ENCODE measurements around the gene PLA2G10. TPM values are rescaled to one million over a fixed set of nuclear protein-coding genes. Genes with fewer than 3 reads are reported as not detected.
A peak's percentile ranks its signal among the peaks of the same experiment; 100 is the strongest.
"Not testable (repeated sequence)": the region's sequence is repeated elsewhere in the genome, so short reads cannot be mapped to it uniquely, and the experiment has no call there.

Gene PLA2G10
- total RNA-seq (2021) (5.8 and 9.0 TPM in 2 replicates), Bru-seq, nascent RNA (percentile 33 among the genes with signal in this experiment), BruChase-seq, experiment 1, labeled RNA remaining after a 2-hour chase (percentile 38 among the genes with signal in this experiment), BruChase-seq, experiment 2, labeled RNA remaining after a 6-hour chase (percentile 37 among the genes with signal in this experiment)
- long read RNA-seq, partial matches to known transcripts: 0 of 7 reads
- long read RNA-seq, other reads (novel, unspliced or antisense): 3 of 7 reads

DNA sequence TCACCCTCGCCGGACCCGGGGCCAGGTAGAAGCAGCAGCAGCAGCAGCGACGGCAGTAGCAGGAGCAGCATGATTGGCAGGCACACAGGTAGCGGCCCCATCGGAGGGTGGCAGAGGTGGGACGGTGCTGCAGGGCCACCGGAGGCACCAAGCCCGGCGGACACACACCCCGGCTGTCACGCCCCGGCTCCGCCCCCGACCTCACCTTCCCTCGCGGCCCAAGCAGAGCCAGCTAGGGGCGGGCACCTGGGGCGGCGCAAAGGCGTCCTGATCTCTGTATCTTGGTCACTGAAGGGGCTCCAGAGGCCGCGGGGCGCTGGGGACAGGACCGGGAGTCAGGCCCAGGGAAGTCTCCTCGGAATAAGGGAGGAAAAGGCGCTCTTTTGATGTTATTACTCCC is at the start of gene PLA2G10:
PLA2G10 (minus strand) TSS at position 180 of the 400 bp plus-strand sequence; CDS start at position 101, 79 bp downstream.
- H3K4me1 ChIP-seq (replicated peaks; ENCODE audit: insufficient read depth); BruUV-seq (replicated peaks); CTCF ChIA-PET; H2AFZ ChIP-seq; intact Hi-C loops (cut with micrococcal nuclease; ENCODE audit: unreplicated experiment); DNase-seq; H3K9me2 ChIP-seq (ENCODE audit: insufficient read depth); H3K79me2 ChIP-seq (ENCODE audit: low read depth); H3K4me2 ChIP-seq; H3K9me3 ChIP-seq (ENCODE audit: insufficient read depth, low read depth); H3K4me3 ChIP-seq; H4K20me1 ChIP-seq (ENCODE audit: insufficient read depth); H3K27me3 ChIP-seq (ENCODE audit: insufficient read depth, low read depth); H3K36me3 ChIP-seq (ENCODE audit: low read depth); POLR2A ChIA-PET (ENCODE audit: unreplicated experiment); H3K27ac ChIP-seq; H3F3A ChIP-seq (ENCODE audit: insufficient read depth, low read depth): not testable (repeated sequence)

DNA sequence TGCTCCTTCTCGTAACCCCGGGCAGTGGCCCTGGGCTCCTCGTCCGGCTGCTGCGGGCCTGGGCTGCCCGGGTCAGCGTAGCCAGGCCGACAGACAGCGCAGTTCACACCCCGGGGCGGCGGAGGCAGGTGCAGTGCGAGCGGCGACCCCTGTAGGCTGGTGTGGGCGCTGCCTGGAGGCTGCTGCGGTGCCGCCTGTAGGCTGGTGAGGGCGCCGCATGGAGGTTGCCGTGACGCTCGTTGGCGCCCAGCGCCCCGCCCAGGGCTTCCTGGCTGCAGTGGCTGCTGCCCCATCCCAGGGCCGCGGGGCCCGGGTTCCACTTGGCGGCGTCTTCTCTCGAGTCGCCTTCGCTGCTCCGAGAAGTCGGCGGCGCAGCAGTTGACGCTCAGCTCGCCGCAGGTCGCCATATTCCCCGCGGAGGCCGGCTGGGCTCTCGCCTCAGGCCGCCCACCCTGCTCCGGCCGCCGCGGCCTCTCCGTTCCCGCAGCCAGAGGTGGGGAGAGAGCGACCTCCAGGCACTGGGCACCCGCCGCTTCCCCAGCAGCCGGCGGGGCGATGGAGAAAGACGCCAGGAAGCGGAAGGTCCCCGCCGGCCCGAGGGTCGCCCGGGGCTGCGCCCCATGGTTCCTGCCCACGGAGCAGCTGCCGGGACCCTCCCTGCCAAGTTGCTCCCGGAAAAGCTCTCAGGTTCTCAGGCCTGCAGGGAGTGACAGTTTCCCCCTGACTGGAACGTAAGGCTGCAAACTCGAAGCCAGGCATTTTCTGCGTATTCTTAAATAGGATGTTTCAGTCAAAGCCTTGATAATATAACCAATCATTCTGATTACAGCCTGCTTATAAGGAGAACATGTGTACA is 48.4 kb upstream of the PLA2G10 start, which contains the start of gene NPIPA2:
NPIPA2 (plus strand) TSS at position 261 of the 856 bp plus-strand sequence. CDS start 5,533 bp downstream, outside the sequence.
- H3K36me3 ChIP-seq (ENCODE audit: low read depth); H3K9me3 ChIP-seq (ENCODE audit: insufficient read depth, low read depth); H4K20me1 ChIP-seq (ENCODE audit: insufficient read depth); H2AFZ ChIP-seq; CTCF ChIA-PET; H3K27ac ChIP-seq; DNase-seq; H3K9me2 ChIP-seq (ENCODE audit: insufficient read depth); H3K4me3 ChIP-seq; H3K79me2 ChIP-seq (ENCODE audit: low read depth); POLR2A ChIA-PET (ENCODE audit: unreplicated experiment); H3K27me3 ChIP-seq (ENCODE audit: insufficient read depth, low read depth); intact Hi-C loops (cut with micrococcal nuclease; ENCODE audit: unreplicated experiment); H3K4me1 ChIP-seq (replicated peaks; ENCODE audit: insufficient read depth); H3K4me2 ChIP-seq; BruUV-seq (replicated peaks); H3F3A ChIP-seq (ENCODE audit: insufficient read depth, low read depth): not testable (repeated sequence)

- POLR2A ChIA-PET (ENCODE audit: unreplicated experiment); H3K4me2 ChIP-seq; H2AFZ ChIP-seq; BruUV-seq (replicated peaks); DNase-seq; H4K20me1 ChIP-seq (ENCODE audit: insufficient read depth); CTCF ChIA-PET; H3K9me2 ChIP-seq (ENCODE audit: insufficient read depth); H3K9me3 ChIP-seq (ENCODE audit: insufficient read depth, low read depth); H3K79me2 ChIP-seq (ENCODE audit: low read depth); H3K27me3 ChIP-seq (ENCODE audit: insufficient read depth, low read depth); H3K4me3 ChIP-seq; H3K4me1 ChIP-seq (replicated peaks; ENCODE audit: insufficient read depth); H3K36me3 ChIP-seq (ENCODE audit: low read depth); H3F3A ChIP-seq (ENCODE audit: insufficient read depth, low read depth); H3K27ac ChIP-seq; intact Hi-C loops (cut with micrococcal nuclease; ENCODE audit: unreplicated experiment): not testable (repeated sequence)
Measured at GRCh38 chr16:14741794-14742193, 47.7 kb upstream of the PLA2G10 start.

DNA sequence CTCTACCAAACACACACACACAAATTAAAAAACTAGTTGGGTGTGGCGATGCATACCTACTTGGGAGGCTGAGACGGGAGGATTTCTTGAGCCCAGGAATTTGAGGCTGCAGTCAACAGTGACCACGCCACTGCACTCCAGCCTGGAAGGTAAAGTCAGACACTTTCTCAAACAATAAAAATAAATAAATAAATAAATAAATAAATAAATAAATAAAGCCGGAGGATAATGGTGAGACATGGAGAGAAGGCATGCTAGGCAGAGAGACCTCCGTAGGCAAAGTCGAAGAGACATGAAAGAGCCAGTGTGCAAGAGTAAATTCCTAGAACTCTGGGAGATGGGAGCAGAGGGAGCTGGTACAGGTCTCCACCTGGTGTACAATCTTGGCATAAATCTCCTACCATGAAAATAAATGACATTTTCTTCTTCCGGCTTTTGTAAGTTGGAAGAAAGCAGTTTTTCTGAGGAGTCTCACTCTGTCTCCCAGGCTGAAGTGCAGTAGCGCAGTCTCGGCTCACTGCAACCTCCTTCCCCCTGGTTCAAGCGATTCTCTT is 46.8 kb upstream of the PLA2G10 start:
- H3F3A ChIP-seq (ENCODE audit: insufficient read depth, low read depth); BruUV-seq (replicated peaks); H3K27me3 ChIP-seq (ENCODE audit: insufficient read depth, low read depth); H3K4me3 ChIP-seq; H3K4me2 ChIP-seq; CTCF ChIA-PET; H3K4me1 ChIP-seq (replicated peaks; ENCODE audit: insufficient read depth); H3K27ac ChIP-seq; H3K9me3 ChIP-seq (ENCODE audit: insufficient read depth, low read depth); DNase-seq; H3K36me3 ChIP-seq (ENCODE audit: low read depth); intact Hi-C loops (cut with micrococcal nuclease; ENCODE audit: unreplicated experiment); H4K20me1 ChIP-seq (ENCODE audit: insufficient read depth); H2AFZ ChIP-seq; H3K79me2 ChIP-seq (ENCODE audit: low read depth); H3K9me2 ChIP-seq (ENCODE audit: insufficient read depth); POLR2A ChIA-PET (ENCODE audit: unreplicated experiment): not testable (repeated sequence)

GRCh38 chr16:14733233-14733632 is 39.1 kb upstream of the PLA2G10 start:
- POLR2A ChIA-PET (ENCODE audit: unreplicated experiment); H3K79me2 ChIP-seq (ENCODE audit: low read depth); H3K9me2 ChIP-seq (ENCODE audit: insufficient read depth); DNase-seq; H3K27ac ChIP-seq; H3K4me2 ChIP-seq; H3K27me3 ChIP-seq (ENCODE audit: insufficient read depth, low read depth); H3F3A ChIP-seq (ENCODE audit: insufficient read depth, low read depth); H2AFZ ChIP-seq; H3K4me1 ChIP-seq (replicated peaks; ENCODE audit: insufficient read depth); intact Hi-C loops (cut with micrococcal nuclease; ENCODE audit: unreplicated experiment); H3K36me3 ChIP-seq (ENCODE audit: low read depth); CTCF ChIA-PET; H3K4me3 ChIP-seq; BruUV-seq (replicated peaks); H3K9me3 ChIP-seq (ENCODE audit: insufficient read depth, low read depth); H4K20me1 ChIP-seq (ENCODE audit: insufficient read depth): not testable (repeated sequence)

GRCh38 chr16:14703156-14704011 is 9.3 kb upstream of the PLA2G10 start, which contains the start of gene NPIPA3:
Gene NPIPA3, plus strand, starts transcription at chr16:14703411. Its CDS starts 5,533 bp downstream, at chr16:14708944.
- BruUV-seq (replicated peaks); H2AFZ ChIP-seq; H3K36me3 ChIP-seq (ENCODE audit: low read depth); CTCF ChIA-PET; H3K4me2 ChIP-seq; H3K9me2 ChIP-seq (ENCODE audit: insufficient read depth); H3K4me3 ChIP-seq; DNase-seq; H3K27me3 ChIP-seq (ENCODE audit: insufficient read depth, low read depth); H3K27ac ChIP-seq; H3K4me1 ChIP-seq (replicated peaks; ENCODE audit: insufficient read depth); POLR2A ChIA-PET (ENCODE audit: unreplicated experiment); H3K9me3 ChIP-seq (ENCODE audit: insufficient read depth, low read depth); H4K20me1 ChIP-seq (ENCODE audit: insufficient read depth); H3K79me2 ChIP-seq (ENCODE audit: low read depth); H3F3A ChIP-seq (ENCODE audit: insufficient read depth, low read depth); intact Hi-C loops (cut with micrococcal nuclease; ENCODE audit: unreplicated experiment): not testable (repeated sequence)

Data from PC-9 (cell line).